SK-N-SH (cell line): ENCODE data around the gene ADPRHL1. TPM values are rescaled to one million over a fixed set of nuclear protein-coding genes. Genes with fewer than 3 reads are reported as not detected.

Experiments
- CTCF ChIA-PET: fragments of 300-600, 350-600 bp; formaldehyde crosslinking; extraction: SDS; loops from one replicate; lab custom pipeline; 2021; lab: Yijun Ruan, JAX
- POLR2A ChIA-PET: fragments of 350-600 bp; sonication (Branson Sonifier 250); formaldehyde crosslinking; extraction: SDS; loops from one replicate; lab custom pipeline; 2020; ENCODE audit warnings: antibody characterized with exemption, inconsistent platforms; lab: Yijun Ruan, JAX
- DNase-seq: peaks from one replicate; pipeline ENCODE4 v3.0.0; 2012
- H2AFZ ChIP-seq: fragments of 200-600 bp; sonication (generic); 2 replicates; pipeline ENCODE4 v1.8.1; 2016; ENCODE audit warnings: antibody characterized with exemption, mild to moderate bottlenecking, low read depth
- H3F3A ChIP-seq: fragments of 200-600 bp; sonication (generic); replicated peaks from 2 replicates; pipeline ENCODE3; 2016; ENCODE audit warnings: antibody characterized with exemption, mild to moderate bottlenecking; ENCODE audit not compliant: insufficient read depth
- H3K27ac ChIP-seq, 2 experiments: fragments of 200-500 bp in 1 of 2; fragments of 200-600 bp in 1 of 2; sonication (Bioruptor generic) in 1 of 2; sonication (generic), shearing (Covaris generic) in 1 of 2; 2 replicates each; pipeline versions ENCODE4 v1.5.1 to v1.6.1; 2014 to 2016; ENCODE audit warnings: low read depth in 2 of 2, inconsistent platforms in 1 of 2, low read length in 1 of 2, mild to moderate bottlenecking in 1 of 2, mixed read lengths in 1 of 2
- H3K27me3 ChIP-seq: fragments of 200-600 bp; sonication (generic), shearing (Covaris generic); 2 replicates; pipeline ENCODE4 v1.6.1; 2016; ENCODE audit warnings: mixed run types; ENCODE audit not compliant: insufficient read depth
- H3K36me3 ChIP-seq, 2 experiments: fragments of 200-500 bp in 1 of 2; fragments of 200-600 bp in 1 of 2; sonication (Bioruptor generic) in 1 of 2; sonication (generic) in 1 of 2; replicated peaks in 1 of 2; 2 replicates each; pipeline versions ENCODE3 to v1.5.1; 2014 to 2016; ENCODE audit warnings: low read length in 1 of 2, mild to moderate bottlenecking in 1 of 2; ENCODE audit not compliant: insufficient read depth in 2 of 2, control insufficient read depth in 1 of 2
- H3K4me1 ChIP-seq, 2 experiments: fragments of 200-500 bp in 1 of 2; fragments of 200-600 bp in 1 of 2; sonication (Bioruptor generic) in 1 of 2; sonication (generic), shearing (Covaris generic) in 1 of 2; 2 replicates each; pipeline versions ENCODE4 v1.5.1 to v1.6.1; 2014 to 2016; ENCODE audit warnings: low read depth in 1 of 2, low read length in 1 of 2, mixed run types in 1 of 2; ENCODE audit not compliant: insufficient read depth in 2 of 2, control insufficient read depth in 1 of 2
- H3K4me2 ChIP-seq: fragments of 200-600 bp; sonication (generic), shearing (Covaris generic); 2 replicates; pipeline ENCODE4 v1.6.1; 2017; ENCODE audit warnings: mixed run types
- H3K4me3 ChIP-seq, 2 experiments: fragments of 200-500 bp in 1 of 2; fragments of 200-600 bp in 1 of 2; sonication (Bioruptor generic) in 1 of 2; sonication (generic), shearing (Covaris generic) in 1 of 2; 2 replicates each; pipeline versions ENCODE4 v1.5.1 to v1.8.1; 2014 to 2016; ENCODE audit warnings: low read depth in 2 of 2, inconsistent platforms in 1 of 2, low read length in 1 of 2, mild to moderate bottlenecking in 1 of 2, mixed read lengths in 1 of 2, moderate library complexity in 1 of 2
- H3K79me2 ChIP-seq: fragments of 200-600 bp; sonication (generic); 2 replicates; pipeline ENCODE4 v1.8.1; 2017; ENCODE audit warnings: mild to moderate bottlenecking; ENCODE audit not compliant: insufficient read depth
- H3K9ac ChIP-seq: fragments of 200-600 bp; sonication (generic); 2 replicates; pipeline ENCODE4 v1.6.1; 2017; ENCODE audit warnings: mixed run types
- H3K9me2 ChIP-seq: fragments of 200-600 bp; sonication (generic); 2 replicates; pipeline ENCODE4 v1.6.1; 2017; ENCODE audit warnings: mixed run types
- H3K9me3 ChIP-seq: fragments of 200-600 bp; sonication (generic); 2 replicates; pipeline ENCODE4 v1.6.1; 2017; ENCODE audit warnings: mixed run types, mild to moderate bottlenecking, moderate library complexity
- H4K20me1 ChIP-seq: fragments of 200-600 bp; sonication (generic); 2 replicates; pipeline ENCODE4 v1.6.1; 2017; ENCODE audit warnings: mild to moderate bottlenecking, mixed run types; ENCODE audit not compliant: insufficient read depth
- ELF1 ChIP-seq: IDR thresholded peaks from 2 replicates; pipeline ENCODE4 v1.4.0; 2012
- EP300 ChIP-seq, 2 experiments: IDR thresholded peaks; 2 replicates each; pipeline versions ENCODE4 v1.4.0 to v1.6.1; 2012; ENCODE audit warnings: borderline replicate concordance in 1 of 2, low read depth in 1 of 2, low read length in 1 of 2
- FOXJ3 ChIP-seq: sonication (generic); formaldehyde crosslinking; IDR thresholded peaks from 2 replicates; pipeline ENCODE4 v1.5.1; 2020; ENCODE audit warnings: mild to moderate bottlenecking, missing genetic modification reagents
- FOXM1 ChIP-seq: IDR thresholded peaks from 2 replicates; pipeline ENCODE4 v1.4.0; 2012; ENCODE audit warnings: low read depth, mild to moderate bottlenecking
- JUND ChIP-seq: IDR thresholded peaks from 2 replicates; pipeline ENCODE4 v1.4.0; 2012
- MXI1 ChIP-seq: IDR thresholded peaks from 2 replicates; pipeline ENCODE4 v1.6.1; 2012; ENCODE audit warnings: mild to moderate bottlenecking, low read depth, low read length, improper control_type of control experiment
- NFIC ChIP-seq: IDR thresholded peaks from 2 replicates; pipeline ENCODE4 v1.4.0; 2012; ENCODE audit warnings: borderline replicate concordance
- RCOR1 ChIP-seq: fragments of 150-350 bp; IDR thresholded peaks from 2 replicates; pipeline ENCODE4 v1.6.1; 2017; ENCODE audit warnings: antibody characterized with exemption, low read length
- SIN3A ChIP-seq: IDR thresholded peaks from 2 replicates; pipeline ENCODE4 v1.6.1; 2012; ENCODE audit warnings: low read depth, mild to moderate bottlenecking, low read length, moderate library complexity, borderline replicate concordance
- TAF1 ChIP-seq: IDR thresholded peaks from 2 replicates; pipeline ENCODE4 v1.6.1; 2012; ENCODE audit warnings: low read depth, mild to moderate bottlenecking, low read length, moderate library complexity, borderline replicate concordance
- TEAD4 ChIP-seq: IDR thresholded peaks from 2 replicates; pipeline ENCODE4 v1.4.0; 2012; ENCODE audit warnings: mild to moderate bottlenecking, borderline replicate concordance; ENCODE audit not compliant: insufficient read depth
- WGBS: methylation state at CpG from one replicate; pipeline ENCODE4 v1.1.6; 2017; ENCODE audit warnings: low lambda C conversion rate; 5-methylcytosine and 5-hydroxymethylcytosine counted together
- polyA plus RNA-seq, 3 experiments: library from polyadenylated mRNA; depleted of rRNA; stranded (reverse); fragments of >200 nt; gene quantifications; 2 replicates each; pipeline ENCODE4 v1.2.3, GENCODE V29; 2012
- TF ChIP-seq, protein P1 (sequence below): IDR thresholded peaks from 2 replicates; pipeline ENCODE4 v1.4.0; 2012; ENCODE audit warnings: low read depth, borderline replicate concordance
- TF ChIP-seq, protein P2 (sequence below): fragments of 150-350 bp; IDR thresholded peaks from 2 replicates; pipeline ENCODE4 v1.6.1; 2016; ENCODE audit warnings: mild to moderate bottlenecking, low read depth, low read length
- TF ChIP-seq, protein P3 (sequence below): fragments of 150-350 bp; IDR thresholded peaks from 2 replicates; pipeline ENCODE4 v1.6.1; 2017; ENCODE audit warnings: antibody characterized with exemption, low read length, low read depth, borderline replicate concordance
- TF ChIP-seq, protein P4 (sequence below): IDR thresholded peaks from 2 replicates; pipeline ENCODE4 v1.4.0; 2012; ENCODE audit warnings: low read depth
- TF ChIP-seq, protein P5 (sequence below): IDR thresholded peaks from 2 replicates; pipeline ENCODE4 v1.6.1; 2012; ENCODE audit warnings: mild to moderate bottlenecking, low read depth, low read length, moderate library complexity
- TF ChIP-seq, protein P6 (sequence below): IDR thresholded peaks from 2 replicates; pipeline ENCODE4; 2012
- TF ChIP-seq, protein P7 (sequence below): fragments of 200-600 bp; sonication (generic); IDR thresholded peaks from 2 replicates; pipeline ENCODE4 v1.6.1; 2017; ENCODE audit warnings: antibody characterized with exemption, mild to moderate bottlenecking, moderate library complexity

ADPRHL1 gene
- polyA plus RNA-seq, 1 of the 3 experiments (the other 2 are of a cell fraction), result 1.0 TPM

DNA sequence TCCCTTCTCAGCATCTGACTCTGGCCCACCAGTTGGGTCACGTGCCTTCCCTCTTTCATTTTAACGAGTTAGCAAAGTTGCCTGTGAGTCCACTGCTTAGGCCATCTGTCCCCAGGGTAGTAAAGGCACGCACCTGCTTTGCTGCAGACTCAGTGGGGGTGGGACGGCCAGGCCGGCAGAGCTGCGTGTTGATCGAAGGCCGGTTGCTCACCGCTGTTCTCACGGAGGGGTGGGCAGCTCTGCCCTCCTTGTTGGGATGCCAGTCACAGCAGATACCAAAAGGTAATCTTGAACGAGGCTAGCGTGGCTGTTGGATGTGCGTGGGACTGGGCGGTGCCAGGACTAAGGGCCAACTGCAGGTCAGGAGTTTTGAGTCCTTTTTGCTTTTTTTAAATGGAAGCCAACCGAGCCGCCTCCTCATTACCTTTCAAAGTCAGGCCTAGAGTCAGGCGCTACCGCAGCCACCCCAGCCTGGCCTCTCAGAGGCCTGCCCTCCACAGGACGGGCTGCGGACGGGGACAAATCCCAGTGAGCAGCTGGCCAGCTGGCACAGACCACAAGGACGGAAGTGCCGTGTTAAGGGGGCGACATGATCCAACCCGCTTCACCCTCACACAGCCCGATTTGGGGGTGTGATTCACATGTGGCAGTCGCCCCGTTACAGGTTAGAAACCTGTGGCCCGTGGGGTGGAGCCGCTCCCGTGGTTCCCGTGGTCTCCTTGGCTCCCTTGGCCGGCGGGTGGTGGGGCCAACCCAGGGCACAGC, 20.6 kb downstream of the ADPRHL1 start (continued):
- TF ChIP-seq, protein P1, sequence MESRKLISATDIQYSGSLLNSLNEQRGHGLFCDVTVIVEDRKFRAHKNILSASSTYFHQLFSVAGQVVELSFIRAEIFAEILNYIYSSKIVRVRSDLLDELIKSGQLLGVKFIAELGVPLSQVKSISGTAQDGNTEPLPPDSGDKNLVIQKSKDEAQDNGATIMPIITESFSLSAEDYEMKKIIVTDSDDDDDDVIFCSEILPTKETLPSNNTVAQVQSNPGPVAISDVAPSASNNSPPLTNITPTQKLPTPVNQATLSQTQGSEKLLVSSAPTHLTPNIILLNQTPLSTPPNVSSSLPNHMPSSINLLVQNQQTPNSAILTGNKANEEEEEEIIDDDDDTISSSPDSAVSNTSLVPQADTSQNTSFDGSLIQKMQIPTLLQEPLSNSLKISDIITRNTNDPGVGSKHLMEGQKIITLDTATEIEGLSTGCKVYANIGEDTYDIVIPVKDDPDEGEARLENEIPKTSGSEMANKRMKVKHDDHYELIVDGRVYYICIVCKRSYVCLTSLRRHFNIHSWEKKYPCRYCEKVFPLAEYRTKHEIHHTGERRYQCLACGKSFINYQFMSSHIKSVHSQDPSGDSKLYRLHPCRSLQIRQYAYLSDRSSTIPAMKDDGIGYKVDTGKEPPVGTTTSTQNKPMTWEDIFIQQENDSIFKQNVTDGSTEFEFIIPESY, result no peak
- TF ChIP-seq, all 33 proteins: peak for 0

DNA sequence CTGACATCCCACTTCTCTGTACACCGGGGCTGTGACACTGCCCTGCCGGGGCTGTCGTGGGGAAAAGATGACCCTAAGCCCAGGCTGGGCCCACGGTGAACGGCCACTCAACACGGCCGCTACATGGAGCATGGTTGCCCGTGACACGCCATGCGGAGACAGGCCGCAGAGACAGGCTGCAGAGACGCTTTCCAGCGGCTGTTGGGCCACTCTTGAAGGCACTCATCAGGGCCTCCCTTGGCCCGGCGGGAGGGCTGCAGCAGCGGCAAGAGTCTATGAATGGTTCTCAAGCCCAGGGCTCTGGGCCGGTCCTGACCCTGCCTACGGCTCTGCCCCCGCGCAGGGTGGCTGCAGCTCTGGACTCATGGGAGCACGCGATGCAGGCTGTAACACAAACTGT, 22.1 kb downstream of the ADPRHL1 start:
- H3K4me1 ChIP-seq, result no peaks in the 10 kb centered on the region
- ChIA-PET CTCF (no interaction called here), POLR2A (no interaction called here)
- TF ChIP-seq TAF1, result no peak
- TF ChIP-seq, protein P2, sequence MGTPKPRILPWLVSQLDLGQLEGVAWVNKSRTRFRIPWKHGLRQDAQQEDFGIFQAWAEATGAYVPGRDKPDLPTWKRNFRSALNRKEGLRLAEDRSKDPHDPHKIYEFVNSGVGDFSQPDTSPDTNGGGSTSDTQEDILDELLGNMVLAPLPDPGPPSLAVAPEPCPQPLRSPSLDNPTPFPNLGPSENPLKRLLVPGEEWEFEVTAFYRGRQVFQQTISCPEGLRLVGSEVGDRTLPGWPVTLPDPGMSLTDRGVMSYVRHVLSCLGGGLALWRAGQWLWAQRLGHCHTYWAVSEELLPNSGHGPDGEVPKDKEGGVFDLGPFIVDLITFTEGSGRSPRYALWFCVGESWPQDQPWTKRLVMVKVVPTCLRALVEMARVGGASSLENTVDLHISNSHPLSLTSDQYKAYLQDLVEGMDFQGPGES, result no peak
- TF ChIP-seq NFIC, result no peak
- TF ChIP-seq, protein P3, sequence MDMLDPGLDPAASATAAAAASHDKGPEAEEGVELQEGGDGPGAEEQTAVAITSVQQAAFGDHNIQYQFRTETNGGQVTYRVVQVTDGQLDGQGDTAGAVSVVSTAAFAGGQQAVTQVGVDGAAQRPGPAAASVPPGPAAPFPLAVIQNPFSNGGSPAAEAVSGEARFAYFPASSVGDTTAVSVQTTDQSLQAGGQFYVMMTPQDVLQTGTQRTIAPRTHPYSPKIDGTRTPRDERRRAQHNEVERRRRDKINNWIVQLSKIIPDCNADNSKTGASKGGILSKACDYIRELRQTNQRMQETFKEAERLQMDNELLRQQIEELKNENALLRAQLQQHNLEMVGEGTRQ, result no peak
- TF ChIP-seq MXI1, result no peak
- TF ChIP-seq FOXJ3 (CRISPR knock-in tag), result no peak
- no peak for TF ChIP-seq FOXM1
- TF ChIP-seq, protein P4, sequence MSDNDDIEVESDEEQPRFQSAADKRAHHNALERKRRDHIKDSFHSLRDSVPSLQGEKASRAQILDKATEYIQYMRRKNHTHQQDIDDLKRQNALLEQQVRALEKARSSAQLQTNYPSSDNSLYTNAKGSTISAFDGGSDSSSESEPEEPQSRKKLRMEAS, result no peak
- no peak for TF ChIP-seq EP300 (IDR thresholded peaks at IDR 0.05; ENCODE audit: borderline replicate concordance in 1 of 2, low read depth in 1 of 2, low read length in 1 of 2)
- TF ChIP-seq JUND, result no peak
- TF ChIP-seq, protein P5, sequence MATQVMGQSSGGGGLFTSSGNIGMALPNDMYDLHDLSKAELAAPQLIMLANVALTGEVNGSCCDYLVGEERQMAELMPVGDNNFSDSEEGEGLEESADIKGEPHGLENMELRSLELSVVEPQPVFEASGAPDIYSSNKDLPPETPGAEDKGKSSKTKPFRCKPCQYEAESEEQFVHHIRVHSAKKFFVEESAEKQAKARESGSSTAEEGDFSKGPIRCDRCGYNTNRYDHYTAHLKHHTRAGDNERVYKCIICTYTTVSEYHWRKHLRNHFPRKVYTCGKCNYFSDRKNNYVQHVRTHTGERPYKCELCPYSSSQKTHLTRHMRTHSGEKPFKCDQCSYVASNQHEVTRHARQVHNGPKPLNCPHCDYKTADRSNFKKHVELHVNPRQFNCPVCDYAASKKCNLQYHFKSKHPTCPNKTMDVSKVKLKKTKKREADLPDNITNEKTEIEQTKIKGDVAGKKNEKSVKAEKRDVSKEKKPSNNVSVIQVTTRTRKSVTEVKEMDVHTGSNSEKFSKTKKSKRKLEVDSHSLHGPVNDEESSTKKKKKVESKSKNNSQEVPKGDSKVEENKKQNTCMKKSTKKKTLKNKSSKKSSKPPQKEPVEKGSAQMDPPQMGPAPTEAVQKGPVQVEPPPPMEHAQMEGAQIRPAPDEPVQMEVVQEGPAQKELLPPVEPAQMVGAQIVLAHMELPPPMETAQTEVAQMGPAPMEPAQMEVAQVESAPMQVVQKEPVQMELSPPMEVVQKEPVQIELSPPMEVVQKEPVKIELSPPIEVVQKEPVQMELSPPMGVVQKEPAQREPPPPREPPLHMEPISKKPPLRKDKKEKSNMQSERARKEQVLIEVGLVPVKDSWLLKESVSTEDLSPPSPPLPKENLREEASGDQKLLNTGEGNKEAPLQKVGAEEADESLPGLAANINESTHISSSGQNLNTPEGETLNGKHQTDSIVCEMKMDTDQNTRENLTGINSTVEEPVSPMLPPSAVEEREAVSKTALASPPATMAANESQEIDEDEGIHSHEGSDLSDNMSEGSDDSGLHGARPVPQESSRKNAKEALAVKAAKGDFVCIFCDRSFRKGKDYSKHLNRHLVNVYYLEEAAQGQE, result no peak
- TF ChIP-seq, protein P6, sequence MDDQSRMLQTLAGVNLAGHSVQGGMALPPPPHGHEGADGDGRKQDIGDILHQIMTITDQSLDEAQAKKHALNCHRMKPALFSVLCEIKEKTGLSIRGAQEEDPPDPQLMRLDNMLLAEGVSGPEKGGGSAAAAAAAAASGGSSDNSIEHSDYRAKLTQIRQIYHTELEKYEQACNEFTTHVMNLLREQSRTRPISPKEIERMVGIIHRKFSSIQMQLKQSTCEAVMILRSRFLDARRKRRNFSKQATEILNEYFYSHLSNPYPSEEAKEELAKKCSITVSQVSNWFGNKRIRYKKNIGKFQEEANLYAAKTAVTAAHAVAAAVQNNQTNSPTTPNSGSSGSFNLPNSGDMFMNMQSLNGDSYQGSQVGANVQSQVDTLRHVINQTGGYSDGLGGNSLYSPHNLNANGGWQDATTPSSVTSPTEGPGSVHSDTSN, result no peak
- TF ChIP-seq, protein P7, sequence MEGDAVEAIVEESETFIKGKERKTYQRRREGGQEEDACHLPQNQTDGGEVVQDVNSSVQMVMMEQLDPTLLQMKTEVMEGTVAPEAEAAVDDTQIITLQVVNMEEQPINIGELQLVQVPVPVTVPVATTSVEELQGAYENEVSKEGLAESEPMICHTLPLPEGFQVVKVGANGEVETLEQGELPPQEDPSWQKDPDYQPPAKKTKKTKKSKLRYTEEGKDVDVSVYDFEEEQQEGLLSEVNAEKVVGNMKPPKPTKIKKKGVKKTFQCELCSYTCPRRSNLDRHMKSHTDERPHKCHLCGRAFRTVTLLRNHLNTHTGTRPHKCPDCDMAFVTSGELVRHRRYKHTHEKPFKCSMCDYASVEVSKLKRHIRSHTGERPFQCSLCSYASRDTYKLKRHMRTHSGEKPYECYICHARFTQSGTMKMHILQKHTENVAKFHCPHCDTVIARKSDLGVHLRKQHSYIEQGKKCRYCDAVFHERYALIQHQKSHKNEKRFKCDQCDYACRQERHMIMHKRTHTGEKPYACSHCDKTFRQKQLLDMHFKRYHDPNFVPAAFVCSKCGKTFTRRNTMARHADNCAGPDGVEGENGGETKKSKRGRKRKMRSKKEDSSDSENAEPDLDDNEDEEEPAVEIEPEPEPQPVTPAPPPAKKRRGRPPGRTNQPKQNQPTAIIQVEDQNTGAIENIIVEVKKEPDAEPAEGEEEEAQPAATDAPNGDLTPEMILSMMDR, result no peak
- TF ChIP-seq ELF1, result no peak
- no peak for TF ChIP-seq TEAD4
- no peak for TF ChIP-seq RCOR1
- no peak for TF ChIP-seq SIN3A
- H3K27me3 ChIP-seq, result no peaks in the 10 kb centered on the region
- H3K9ac ChIP-seq, result no peak overlapping the region
- no peaks in the 10 kb centered on the region for H3K36me3 ChIP-seq
- H3K79me2 ChIP-seq, result no peaks in the 10 kb centered on the region
- no peak overlapping the region for H2AFZ ChIP-seq
- no peaks in the 10 kb centered on the region for H4K20me1 ChIP-seq
- no peaks in the 10 kb centered on the region for H3F3A ChIP-seq
- 98% methylated on average over 13 of the region's 22 CpGs for WGBS
- no peak overlapping the region for H3K27ac ChIP-seq
- no peak overlapping the region for H3K4me3 ChIP-seq
- H3K9me3 ChIP-seq, result no peaks in the 10 kb centered on the region
- no peaks in the 10 kb centered on the region for H3K9me2 ChIP-seq
- no peak overlapping the region for H3K4me2 ChIP-seq
- no peak for DNase-seq
